Measurements from ENCODE around the gene SAMD4B.
"Not testable (repeated sequence)": the region's sequence is repeated elsewhere in the genome, so short reads cannot be mapped to it uniquely, and the experiment has no call there.

The SAMD4B gene

DNA sequence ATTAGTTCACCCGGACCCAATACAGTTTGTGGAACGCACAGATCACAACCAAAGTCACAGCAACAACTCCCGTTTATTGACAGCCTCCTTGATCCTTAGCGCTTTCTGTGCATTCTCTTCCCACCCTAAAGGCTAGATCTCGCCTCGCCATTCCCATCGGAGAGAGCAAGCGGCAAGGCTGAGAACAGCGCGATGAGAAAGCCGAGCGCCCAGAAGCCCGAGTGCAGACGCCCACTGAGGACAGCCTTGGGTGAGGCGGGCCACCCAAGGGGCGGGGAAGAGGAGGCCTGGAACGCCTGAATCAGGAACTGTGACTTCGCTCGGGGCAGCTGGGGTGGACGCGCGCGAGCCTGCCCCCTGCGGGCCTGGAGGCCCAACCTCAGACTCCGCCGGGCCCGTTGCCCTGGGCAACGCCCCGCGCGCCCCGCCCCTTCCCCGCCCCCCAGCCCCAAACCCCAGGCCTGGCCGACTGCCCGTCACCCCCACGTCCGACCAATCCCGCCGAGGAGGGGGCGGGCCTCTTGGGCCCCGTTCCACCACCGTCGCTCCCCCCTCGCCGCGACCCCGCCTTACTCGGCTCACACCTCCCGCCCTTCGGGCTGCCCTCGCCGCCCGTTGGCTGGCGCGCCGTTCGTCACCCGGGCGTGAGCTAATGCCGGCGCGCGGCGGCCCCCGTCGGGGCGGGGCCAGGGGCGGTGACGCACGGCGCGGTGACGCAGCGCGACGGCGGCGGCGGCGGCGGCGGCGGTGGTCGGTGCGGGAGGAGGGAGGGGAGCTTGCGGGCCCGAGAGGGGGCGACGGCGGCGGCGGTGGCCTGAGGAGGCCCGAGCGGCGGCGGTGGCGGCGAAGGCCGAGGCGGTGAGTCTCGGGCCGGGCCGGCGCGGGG lies at the start of gene SAMD4B:
TSS of gene SAMD4B (plus strand) at position 703 of the 886 bp plus-strand sequence. CDS start 14,473 bp downstream, outside the sequence.
- in situ Hi-C loops (cut with HindIII; ENCODE audit: low sequenced_read_pairs) = no loop called here

- in situ Hi-C loops (cut with HindIII; ENCODE audit: low sequenced_read_pairs) = no loop called here
These were observed 48.8 kb upstream of the SAMD4B start for GRCh38 chr19:39293394-39293793.

DNA sequence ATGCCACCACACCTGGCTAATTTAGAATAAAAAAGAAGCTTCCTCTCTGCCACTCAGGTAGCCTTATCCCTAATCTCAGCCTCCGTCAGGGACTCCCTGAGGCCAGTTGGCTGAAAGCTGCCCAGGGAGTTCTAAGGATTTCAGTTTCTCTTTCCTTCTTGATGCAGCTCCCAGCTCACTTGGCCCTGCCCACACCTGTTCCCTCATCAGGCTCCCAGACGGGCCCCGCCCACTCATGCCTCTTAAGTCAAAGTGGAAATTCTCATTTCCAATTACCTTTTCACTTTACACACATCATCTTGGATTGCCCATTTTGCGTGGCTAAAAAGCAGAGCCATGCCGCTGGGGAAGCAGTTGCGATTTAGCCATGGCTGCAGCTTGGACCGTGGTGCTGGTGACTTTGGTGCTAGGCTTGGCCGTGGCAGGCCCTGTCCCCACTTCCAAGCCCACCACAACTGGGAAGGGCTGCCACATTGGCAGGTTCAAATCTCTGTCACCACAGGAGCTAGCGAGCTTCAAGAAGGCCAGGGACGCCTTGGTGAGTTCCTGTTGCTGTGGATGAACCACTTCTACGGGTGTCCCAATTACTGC lies 46.1 kb upstream of the SAMD4B start, which contains the start of gene IFNL1:
TSS of gene IFNL1 (plus strand) at position 353 of the 591 bp plus-strand sequence. CDS start at position 368, 15 bp downstream.
- in situ Hi-C loops (cut with HindIII; ENCODE audit: low sequenced_read_pairs) = no loop called here

DNA sequence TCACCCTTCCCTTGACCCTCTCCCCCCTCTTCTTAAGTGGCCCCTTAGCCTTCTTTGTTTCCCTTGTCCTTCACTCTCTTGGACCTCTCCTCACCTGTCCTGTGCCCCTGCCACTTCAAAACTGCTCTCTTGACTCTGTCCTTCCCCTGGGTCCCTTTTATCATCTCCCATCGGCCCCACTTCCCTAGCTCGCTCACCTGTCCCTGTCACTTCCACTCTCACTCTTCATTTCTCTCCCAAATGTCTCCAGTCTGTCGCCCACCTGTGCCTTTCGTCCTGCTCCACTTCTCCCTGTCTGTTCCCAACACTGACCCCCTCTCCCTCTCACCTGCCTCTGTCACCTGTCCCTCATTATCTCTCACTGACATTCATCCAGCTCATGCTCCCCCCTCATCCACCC lies 45.3 kb upstream of the SAMD4B start:
- in situ Hi-C loops (cut with HindIII; ENCODE audit: low sequenced_read_pairs) = no loop called here

- in situ Hi-C loops (cut with HindIII; ENCODE audit: low sequenced_read_pairs) = no loop called here
These were observed 44.1 kb upstream of the SAMD4B start for GRCh38 chr19:39297931-39298634.

- in situ Hi-C loops (cut with HindIII; ENCODE audit: low sequenced_read_pairs) = no loop called here
These were observed 42.8 kb upstream of the SAMD4B start for GRCh38 chr19:39299404-39299803.

DNA sequence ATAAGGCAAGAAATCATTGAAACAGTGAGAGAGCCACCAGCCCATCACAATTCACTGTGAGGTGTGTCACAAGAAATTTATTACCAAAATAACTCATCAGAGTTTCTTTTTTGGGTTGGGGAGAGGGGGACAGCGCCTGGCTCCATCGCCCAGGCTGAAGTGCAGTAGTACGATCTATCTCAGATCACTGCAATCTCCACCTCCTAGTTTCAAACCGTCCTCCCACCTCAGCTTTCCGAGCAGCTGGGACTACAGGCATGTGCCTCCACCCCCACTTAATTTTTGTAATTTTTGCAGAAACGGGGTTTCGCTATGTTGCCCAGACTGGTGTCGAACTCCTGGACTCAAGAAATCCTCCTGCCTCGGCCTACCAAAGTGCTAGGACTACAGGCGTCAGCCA lies 42.4 kb upstream of the SAMD4B start:
- in situ Hi-C loops (cut with HindIII; ENCODE audit: low sequenced_read_pairs) = no loop called here

DNA sequence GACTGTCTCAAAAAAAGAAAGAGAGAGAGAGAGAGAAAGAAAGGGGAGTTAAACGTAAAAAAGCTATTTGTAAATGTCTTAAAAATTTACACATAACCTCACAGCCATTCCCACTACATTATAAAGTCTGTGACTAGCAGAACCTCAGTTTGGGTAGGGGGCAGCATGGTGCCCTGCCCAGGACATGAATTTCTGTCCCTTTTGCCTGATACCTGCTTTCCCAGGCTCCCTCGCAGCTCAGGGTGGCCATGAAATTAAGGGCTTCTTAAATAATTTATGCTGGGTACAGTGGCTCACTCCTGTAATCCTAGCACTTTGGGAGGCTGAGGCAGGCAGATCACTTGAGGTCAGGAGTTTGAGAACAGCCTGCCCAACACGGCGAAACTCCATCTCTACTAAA lies 41.2 kb upstream of the SAMD4B start:
- in situ Hi-C loops (cut with HindIII; ENCODE audit: low sequenced_read_pairs) = no loop called here

DNA sequence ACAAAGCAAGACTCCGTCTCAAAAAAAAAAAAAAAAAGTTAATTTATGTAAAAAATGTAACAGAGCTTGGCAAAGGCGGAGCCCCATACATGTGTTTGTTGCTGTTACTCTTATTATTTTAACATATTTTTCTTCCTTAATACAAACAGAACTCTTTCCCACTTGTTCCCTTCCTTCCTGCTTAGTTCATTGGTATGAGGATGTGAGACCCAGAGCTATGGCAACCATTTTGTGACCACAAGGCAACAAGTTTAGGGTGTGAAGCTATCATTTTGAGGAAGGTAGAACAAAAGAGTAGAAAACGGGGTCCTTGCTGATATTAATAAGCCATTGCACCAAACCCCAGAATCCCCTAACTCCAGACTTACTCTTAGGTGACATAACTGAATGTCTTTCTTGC lies 40.7 kb upstream of the SAMD4B start:
- in situ Hi-C loops (cut with HindIII; ENCODE audit: low sequenced_read_pairs) = no loop called here

GRCh38 chr19:39303373-39304184 lies 38.6 kb upstream of the SAMD4B start:
- in situ Hi-C loops (cut with HindIII; ENCODE audit: low sequenced_read_pairs) = no loop called here

GRCh38 chr19:39304185-39304513 lies 38.1 kb upstream of the SAMD4B start:
- in situ Hi-C loops (cut with HindIII; ENCODE audit: low sequenced_read_pairs) = no loop called here

GRCh38 chr19:39304701-39305571 lies 37.3 kb upstream of the SAMD4B start:
- in situ Hi-C loops (cut with HindIII; ENCODE audit: low sequenced_read_pairs) = no loop called here

DNA sequence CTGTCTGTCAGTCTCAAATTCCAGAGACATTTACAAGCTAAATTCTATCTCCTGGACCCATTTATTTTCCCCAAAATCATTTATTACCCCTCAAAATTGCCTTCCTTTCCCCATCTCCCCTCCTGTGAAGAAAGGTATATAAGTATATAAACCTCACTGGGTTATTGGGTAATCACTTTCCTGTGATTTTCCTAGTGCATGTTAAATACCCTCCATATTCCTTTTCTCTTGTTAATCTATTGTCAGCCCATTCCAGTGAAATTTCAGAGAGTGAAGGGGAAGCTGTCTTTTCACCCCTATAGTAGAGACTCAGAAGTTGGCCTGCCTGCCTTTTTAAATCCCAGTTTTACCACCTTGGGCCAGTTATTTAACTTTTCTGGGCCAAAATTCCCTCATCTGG lies 36.1 kb upstream of the SAMD4B start:
- in situ Hi-C loops (cut with HindIII; ENCODE audit: low sequenced_read_pairs) = no loop called here

DNA sequence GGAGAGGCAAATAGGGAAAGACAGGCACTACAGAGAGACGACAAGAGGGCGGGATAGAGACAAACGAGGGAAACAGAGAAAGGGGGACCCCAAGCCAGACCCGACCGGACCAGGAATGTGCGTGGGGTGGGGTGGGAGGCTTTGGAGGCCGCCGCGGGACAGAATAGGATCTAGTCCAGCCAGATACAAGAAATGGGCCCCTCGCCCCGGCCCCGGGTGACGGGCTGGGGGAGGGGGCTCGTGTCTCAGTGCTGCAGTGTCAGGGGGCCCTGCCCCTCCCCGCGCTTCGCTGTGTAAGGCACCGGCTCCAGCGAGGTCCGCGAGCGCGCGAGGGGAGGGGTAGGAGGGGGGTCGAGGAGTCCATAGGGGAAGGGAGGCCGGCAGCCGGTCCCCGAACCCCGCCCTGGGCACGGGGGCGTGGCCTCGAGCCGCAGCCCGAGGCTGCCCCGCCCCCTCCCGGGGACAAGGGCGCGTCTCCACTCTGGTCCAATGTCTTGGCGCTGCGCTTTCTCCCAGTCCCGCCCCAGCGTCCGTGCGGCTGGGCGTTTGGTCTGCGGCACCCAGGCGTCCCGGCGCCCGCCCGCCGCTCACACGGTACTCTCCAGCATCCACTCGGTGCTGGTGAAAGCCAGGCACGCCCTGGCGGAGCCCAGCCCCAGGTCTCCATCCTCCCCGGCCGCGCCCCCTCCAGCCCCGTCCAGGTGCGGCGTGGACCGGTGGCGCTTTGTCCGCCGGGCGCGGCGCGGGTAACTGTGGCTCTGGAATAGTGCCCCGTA lies 35.0 kb upstream of the SAMD4B start:
- in situ Hi-C loops (cut with HindIII; ENCODE audit: low sequenced_read_pairs) = no loop called here

DNA sequence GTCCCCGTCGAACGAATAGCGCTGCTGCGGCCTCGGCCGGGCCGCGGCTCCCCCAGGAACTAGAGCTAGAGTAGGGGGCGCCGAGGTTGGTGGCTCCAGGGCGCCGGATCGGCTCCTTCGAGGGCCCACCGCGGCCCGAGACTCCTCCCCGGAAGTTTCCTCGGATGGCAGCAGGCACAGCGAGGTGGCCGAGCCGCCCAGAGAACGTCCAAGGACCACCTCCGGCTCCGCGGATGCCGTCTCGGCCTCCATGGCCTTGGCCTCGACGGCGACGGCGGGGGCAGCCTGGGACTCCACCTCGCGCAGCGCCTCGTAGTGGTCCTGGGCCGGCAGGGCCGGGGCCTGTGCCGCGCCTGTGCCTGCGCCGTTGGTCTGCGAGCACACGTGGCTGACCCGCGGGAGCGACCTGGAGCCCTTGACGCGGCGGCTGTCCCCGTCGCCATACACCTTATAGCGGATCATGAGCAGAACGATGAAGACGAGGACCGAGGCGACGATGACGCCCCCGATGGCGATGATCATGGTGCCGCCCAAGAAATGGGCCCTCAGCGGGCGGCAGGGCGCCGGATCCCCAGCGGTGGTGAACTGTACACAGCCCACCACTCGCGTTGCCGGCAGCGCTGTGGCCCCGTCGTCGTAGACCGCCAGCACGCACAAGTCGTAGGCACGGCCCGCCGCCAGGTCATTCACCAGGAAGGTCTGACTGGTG lies 34.2 kb upstream of the SAMD4B start:
- in situ Hi-C loops (cut with HindIII; ENCODE audit: low sequenced_read_pairs) = no loop called here

- in situ Hi-C loops (cut with HindIII; ENCODE audit: low sequenced_read_pairs) = no loop called here
These were observed 33.5 kb upstream of the SAMD4B start for GRCh38 chr19:39308531-39309304.

DNA sequence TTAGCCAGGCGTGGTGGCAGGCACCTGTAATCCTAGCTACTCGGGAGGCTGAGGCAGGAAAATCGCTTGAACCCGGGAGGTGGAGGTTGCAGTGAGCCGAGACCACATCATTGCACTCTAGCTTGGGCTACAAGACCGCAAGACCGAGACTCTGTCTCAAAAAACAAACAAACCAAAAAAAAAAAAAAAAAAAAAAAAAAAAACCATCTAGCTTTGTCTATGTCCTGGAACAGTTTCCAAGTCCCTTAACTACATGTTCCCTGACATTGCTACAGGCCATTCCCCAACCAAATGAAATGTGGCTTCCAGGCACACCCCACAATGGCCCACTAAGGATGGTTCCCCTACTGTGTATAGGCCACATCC lies 32.9 kb upstream of the SAMD4B start:
- in situ Hi-C loops (cut with HindIII; ENCODE audit: low sequenced_read_pairs) = not testable (repeated sequence)

Measured in DLD1 (cell line).